ENCODE results near the gene ABCA1. TPM values are rescaled to one million over a fixed set of nuclear protein-coding genes. Genes with fewer than 3 reads are reported as not detected.

The ABCA1 gene
- total RNA-seq, 4 donors from 2014 or later, result 24.5 to 89.1 (median 48.5) TPM

GRCh38 chr9:104747245-104747564 is 180.8 kb downstream of the ABCA1 start:
- DNase-seq (ENCODE audit: low spot score in 2 of 2), result no peak
- Histone ChIP-seq H3K4me1 (peaks cover 18% of the 10 kb centered on the region), H3K27ac (peak overlapping the region; percentile 84), H3K4me3 (peak overlapping the region; percentile 76), H3K36me3 (peaks cover 11% of the 10 kb centered on the region), H3K27me3 (no peaks in the 10 kb centered on the region), H3K9me3 (no peaks in the 10 kb centered on the region)
- WGBS, result 0% methylated on average over 8 of the region's 9 CpGs
- no peak for TF ChIP-seq EP300 (IDR thresholded peaks at IDR 0.05)
- no peak for TF ChIP-seq CTCF (IDR thresholded peaks at IDR 0.05)
- no peak for TF ChIP-seq POLR2AphosphoS5 (IDR thresholded peaks at IDR 0.05)
- no peak for TF ChIP-seq POLR2A (IDR thresholded peaks at IDR 0.05)

GRCh38 chr9:104746798-104747197 is 181.2 kb downstream of the ABCA1 start:
- H3K36me3 ChIP-seq, result peaks cover 7% of the 10 kb centered on the region
- TF ChIP-seq CTCF (IDR thresholded peaks at IDR 0.05) (no peak), EP300 (IDR thresholded peaks at IDR 0.05) (no peak), POLR2AphosphoS5 (IDR thresholded peaks at IDR 0.05) (no peak), POLR2A (IDR thresholded peaks at IDR 0.05) (no peak)
- WGBS, result 6% methylated on average over 1 of the region's 1 CpG
- H3K4me3 ChIP-seq, result peak overlapping the region; percentile 76
- H3K27ac ChIP-seq, result peak overlapping the region; percentile 84
- DNase-seq (ENCODE audit: low spot score in 2 of 2), result no peak
- H3K4me1 ChIP-seq, result peaks cover 18% of the 10 kb centered on the region
- no peaks in the 10 kb centered on the region for H3K9me3 ChIP-seq
- no peaks in the 10 kb centered on the region for H3K27me3 ChIP-seq

- Histone ChIP-seq H3K27ac (no peak overlapping the region), H3K4me1 (peaks cover 18% of the 10 kb centered on the region), H3K9me3 (no peaks in the 10 kb centered on the region), H3K4me3 (no peak overlapping the region), H3K27me3 (no peaks in the 10 kb centered on the region), H3K36me3 (peaks cover 2% of the 10 kb centered on the region)
- WGBS, result 91% methylated on average over 2 of the region's 2 CpGs
- DNase-seq (ENCODE audit: low spot score in 2 of 2), result no peak
- no peak for TF ChIP-seq CTCF (IDR thresholded peaks at IDR 0.05)
- no peak for TF ChIP-seq EP300 (IDR thresholded peaks at IDR 0.05)
- no peak for TF ChIP-seq POLR2A (IDR thresholded peaks at IDR 0.05)
- TF ChIP-seq POLR2AphosphoS5 (IDR thresholded peaks at IDR 0.05), result no peak
These were observed 181.7 kb downstream of the ABCA1 start for GRCh38 chr9:104746285-104746684.

GRCh38 chr9:104745852-104746251 is 182.1 kb downstream of the ABCA1 start:
- Histone ChIP-seq H3K4me3 (no peak overlapping the region), H3K4me1 (peaks cover 18% of the 10 kb centered on the region), H3K9me3 (no peaks in the 10 kb centered on the region), H3K27me3 (no peaks in the 10 kb centered on the region), H3K36me3 (no peaks in the 10 kb centered on the region), H3K27ac (no peak overlapping the region)
- DNase-seq (ENCODE audit: low spot score in 2 of 2), result no peak
- TF ChIP-seq POLR2AphosphoS5 (IDR thresholded peaks at IDR 0.05) (no peak), EP300 (IDR thresholded peaks at IDR 0.05) (no peak), CTCF (IDR thresholded peaks at IDR 0.05) (no peak), POLR2A (IDR thresholded peaks at IDR 0.05) (no peak)
- WGBS, result 82% methylated on average over 1 of the region's 1 CpG

- Histone ChIP-seq H3K27me3 (no peaks in the 10 kb centered on the region), H3K4me1 (peaks cover 8% of the 10 kb centered on the region), H3K36me3 (no peaks in the 10 kb centered on the region), H3K4me3 (no peak overlapping the region), H3K27ac (no peak overlapping the region), H3K9me3 (no peaks in the 10 kb centered on the region)
- DNase-seq (ENCODE audit: low spot score in 2 of 2), result no peak
- TF ChIP-seq POLR2AphosphoS5 (IDR thresholded peaks at IDR 0.05), result no peak
- peak; percentile 42 to 52 for TF ChIP-seq CTCF (IDR thresholded peaks at IDR 0.05)
- WGBS, result 26% methylated on average over 7 of the region's 7 CpGs
These were observed 184.5 kb downstream of the ABCA1 start for GRCh38 chr9:104743376-104743985.
